ENCODE data around the gene C16orf86.
A peak's percentile ranks its signal among the peaks of the same experiment; 100 is the strongest.

Gene C16orf86

DNA sequence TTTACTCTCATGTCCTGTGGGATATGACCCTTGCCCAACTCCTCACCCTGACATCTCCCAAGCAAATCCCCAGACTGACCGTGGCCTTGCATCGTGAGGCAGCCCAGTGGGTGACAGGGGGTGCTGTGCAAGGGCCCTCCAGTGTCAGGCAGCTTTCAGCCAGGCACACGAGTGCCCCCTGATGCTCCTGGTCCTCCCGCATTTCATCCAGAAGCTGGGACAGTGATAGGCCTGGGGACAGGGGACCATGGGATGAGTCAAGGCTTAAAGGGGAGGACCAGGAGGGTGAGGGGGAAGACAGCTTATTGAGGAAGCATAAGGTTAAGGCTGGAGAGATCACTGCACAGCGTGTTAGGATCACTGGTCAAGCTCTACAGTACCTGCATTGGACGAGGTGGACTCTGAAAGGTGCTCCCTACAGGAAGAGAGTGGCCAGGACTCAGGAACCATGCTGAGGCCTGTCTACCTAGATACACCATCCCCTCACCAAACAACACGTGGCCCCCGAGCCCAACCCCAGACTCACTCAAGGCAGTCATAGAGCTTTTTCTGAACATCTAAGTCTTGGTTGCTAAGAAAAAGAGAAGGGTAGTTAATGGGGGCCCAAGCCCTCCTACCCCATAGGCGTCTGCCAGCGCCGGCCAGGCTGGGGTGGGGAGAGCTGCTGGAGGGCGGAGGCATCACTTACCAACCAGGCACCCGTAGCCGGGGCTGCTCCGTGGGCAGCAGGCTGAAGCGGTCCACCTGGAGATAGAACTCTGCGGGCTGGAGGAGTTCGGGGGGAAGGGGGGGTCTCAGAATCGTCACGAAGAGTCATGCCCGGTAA is 7.6 kb upstream of the C16orf86 start:
- Histone ChIP-seq H3K4me1 (ENCODE audit: control insufficient read depth in 2 of 2, insufficient read depth in 1 of 2, low read depth in 1 of 2, low read length in 2 of 2) (peaks cover 7 to 10% of the 10 kb centered on the region in 2 donors), H2BK120ac (ENCODE audit: low read depth, low read length) (no peak overlapping the region), H2BK15ac (ENCODE audit: low read length) (no peak overlapping the region), H3K23ac (ENCODE audit: low read depth, low read length, poor library complexity) (peak overlapping the region; percentile 92), H3K18ac (ENCODE audit: low read length) (peak overlapping the region; percentile 27), H2BK5ac (ENCODE audit: low read length) (peak overlapping the region; percentile 91), H3K9ac (ENCODE audit: low read depth, low read length, poor library complexity) (peak overlapping the region; percentile 99), H3K27me3 (ENCODE audit: control insufficient read depth in 3 of 3, insufficient read depth in 3 of 3, low read depth in 1 of 3, low read length in 3 of 3) (peaks cover 0 to 11% (median 10%) of the 10 kb centered on the region in 3 experiments), H3K4me2 (ENCODE audit: insufficient read depth, low read length, poor library complexity, severe bottlenecking) (peak overlapping the region; percentile 85), H3K4me3 (ENCODE audit: low read length in 2 of 2) (peak overlapping the region; percentile 70 to 93), H3K27ac (replicated peaks; ENCODE audit: low read length) (no peak overlapping the region), H3K36me3 (replicated peaks in 1 of 2; ENCODE audit: control insufficient read depth in 2 of 2, insufficient read depth in 2 of 2, low read length in 2 of 2) (peaks cover 11 to 49% of the 10 kb centered on the region in 2 donors), H3K14ac (ENCODE audit: low read length) (no peak overlapping the region), H2AFZ (ENCODE audit: low read length) (peak overlapping the region; percentile 88), H4K91ac (ENCODE audit: low read depth, low read length, poor library complexity) (no peak overlapping the region), H3K9me3 (replicated peaks in 1 of 2; ENCODE audit: control insufficient read depth in 2 of 2, insufficient read depth in 1 of 2, low read depth in 1 of 2, low read length in 2 of 2) (peaks cover 0 to 2% of the 10 kb centered on the region in 2 donors), H2BK12ac (ENCODE audit: low read length) (no peak overlapping the region), H3K4ac (ENCODE audit: low read length) (no peak overlapping the region), H3K79me1 (ENCODE audit: low read depth, low read length) (peaks cover 12% of the 10 kb centered on the region), H4K8ac (ENCODE audit: low read depth, low read length) (no peak overlapping the region), H2AK5ac (ENCODE audit: low read depth, low read length) (peak overlapping the region; percentile 58)
- no peak for DNase-seq (ENCODE audit: low spot score)
- WGBS, 2 donors (ENCODE audit: extremely low coverage in 2 of 2, insufficient read length in 2 of 2, insufficient replicate concordance in 1 of 2) = no CpG with 5 or more reads among the region's 21 CpGs

DNA sequence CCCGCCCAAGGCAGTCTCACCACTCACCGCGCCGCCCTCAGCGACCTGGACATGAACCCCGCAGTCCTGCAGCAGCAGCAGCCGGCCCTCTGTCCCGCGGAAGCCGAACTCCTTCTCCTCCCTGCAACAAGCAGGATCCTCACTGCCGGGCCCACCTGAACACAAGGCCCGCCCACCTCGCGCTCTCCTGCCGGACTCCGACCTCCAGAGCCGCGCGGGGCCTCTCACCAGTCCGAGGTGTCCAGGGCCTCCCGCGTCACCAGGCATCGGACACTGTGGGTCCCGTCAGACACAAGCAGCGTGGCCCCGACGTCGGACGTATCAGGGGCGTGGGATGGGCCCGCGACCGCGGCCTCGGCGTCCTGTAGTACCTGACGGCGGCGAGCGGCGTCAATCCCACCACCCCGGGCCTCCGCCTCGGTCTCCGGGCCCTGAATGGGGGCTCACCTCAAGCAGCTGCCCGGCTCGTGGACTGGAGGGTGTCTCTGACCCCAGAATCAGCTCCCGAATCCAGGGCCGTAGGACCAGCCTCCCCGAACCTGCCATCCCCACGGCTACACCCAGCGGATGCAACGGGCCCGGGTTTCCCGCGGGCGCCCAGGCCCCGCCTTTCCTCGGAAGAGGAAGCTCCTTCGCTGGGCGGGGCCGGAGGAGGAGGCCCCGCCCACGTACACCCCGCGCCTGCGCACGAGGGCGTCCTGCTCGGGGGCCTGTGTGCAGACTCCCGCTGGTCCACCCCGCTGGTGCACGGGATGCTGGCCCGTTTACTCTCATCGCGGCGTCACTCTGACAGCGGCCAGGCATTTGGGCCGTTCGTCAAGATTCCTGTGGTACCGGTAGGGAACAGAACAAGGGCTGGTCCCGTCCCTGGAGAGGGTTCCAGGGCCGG is 6.7 kb upstream of the C16orf86 start, which contains the start of gene ACD:
Gene ACD (minus strand): TSS at position 586 of the 889 bp plus-strand sequence. CDS start 40 bp downstream, at position 546.
- Histone ChIP-seq H3K23ac (ENCODE audit: low read depth, low read length, poor library complexity) (peak within 1 kb of the TSS; percentile 92), H3K9me3 (replicated peaks in 1 of 2; ENCODE audit: control insufficient read depth in 2 of 2, insufficient read depth in 1 of 2, low read depth in 1 of 2, low read length in 2 of 2) (no peaks in the 10 kb centered on the region), H4K8ac (ENCODE audit: low read depth, low read length) (no peak within 1 kb of the TSS), H3K4me1 (ENCODE audit: control insufficient read depth in 2 of 2, insufficient read depth in 1 of 2, low read depth in 1 of 2, low read length in 2 of 2) (peaks cover 7 to 10% of the 10 kb centered on the region in 2 donors), H2AK5ac (ENCODE audit: low read depth, low read length) (peak within 1 kb of the TSS; percentile 81), H3K27ac (replicated peaks; ENCODE audit: low read length) (peak within 1 kb of the TSS; percentile 51), H3K14ac (ENCODE audit: low read length) (peak within 1 kb of the TSS; percentile 17), H2BK5ac (ENCODE audit: low read length) (peak within 1 kb of the TSS; percentile 91), H3K27me3 (ENCODE audit: control insufficient read depth in 3 of 3, insufficient read depth in 3 of 3, low read depth in 1 of 3, low read length in 3 of 3) (peaks cover 0 to 3% (median 1%) of the 10 kb centered on the region in 3 experiments), H3K9ac (ENCODE audit: low read depth, low read length, poor library complexity) (peak within 1 kb of the TSS; percentile 99), H2BK12ac (ENCODE audit: low read length) (peak within 1 kb of the TSS; percentile 34), H3K36me3 (replicated peaks in 1 of 2; ENCODE audit: control insufficient read depth in 2 of 2, insufficient read depth in 2 of 2, low read length in 2 of 2) (peaks cover 11 to 58% of the 10 kb centered on the region in 2 donors), H4K91ac (ENCODE audit: low read depth, low read length, poor library complexity) (no peak within 1 kb of the TSS), H3K4me2 (ENCODE audit: insufficient read depth, low read length, poor library complexity, severe bottlenecking) (peak within 1 kb of the TSS; percentile 93), H3K79me1 (ENCODE audit: low read depth, low read length) (peaks cover 10% of the 10 kb centered on the region), H2BK120ac (ENCODE audit: low read depth, low read length) (peak within 1 kb of the TSS; percentile 84), H3K18ac (ENCODE audit: low read length) (peak within 1 kb of the TSS; percentile 97), H3K4me3 (ENCODE audit: low read length in 2 of 2) (peak within 1 kb of the TSS; percentile 70 to 93), H2BK15ac (ENCODE audit: low read length) (peak within 1 kb of the TSS; percentile 64), H3K4ac (ENCODE audit: low read length) (peak within 1 kb of the TSS; percentile 30), H2AFZ (ENCODE audit: low read length) (peak within 1 kb of the TSS; percentile 88)
- no CpG with 5 or more reads among the region's 83 CpGs for WGBS, 2 donors (ENCODE audit: extremely low coverage in 2 of 2, insufficient read length in 2 of 2, insufficient replicate concordance in 1 of 2)
- peak; percentile 96 for DNase-seq (ENCODE audit: low spot score)

DNA sequence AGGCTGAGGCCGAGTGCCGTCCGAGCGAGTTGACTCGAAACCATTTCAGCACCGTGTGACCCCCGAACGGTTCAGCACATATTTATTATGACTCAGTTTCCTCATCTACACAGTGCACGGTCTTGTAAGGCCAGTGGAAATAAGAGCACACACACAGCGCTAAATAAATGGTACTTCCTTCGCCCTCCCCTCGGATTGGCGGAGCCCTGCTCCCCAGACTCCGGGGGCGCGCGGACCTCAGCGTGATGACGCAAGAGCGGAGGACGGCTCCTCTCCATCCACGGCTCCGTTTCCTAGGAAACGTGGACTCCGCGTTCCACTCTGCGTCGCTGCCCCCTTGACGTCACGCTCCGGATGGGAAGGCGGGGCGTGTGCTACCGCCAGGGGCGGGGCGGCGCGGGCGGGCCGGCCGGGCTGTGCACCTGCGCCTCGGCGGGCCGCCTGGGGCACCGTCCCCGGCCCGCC is 6.0 kb upstream of the C16orf86 start, which contains the start of gene PARD6A:
Gene PARD6A (plus strand): TSS at position 397 of the 465 bp plus-strand sequence. CDS start 79 bp downstream, outside the sequence.
- H3K4me1 ChIP-seq (ENCODE audit: control insufficient read depth in 2 of 2, insufficient read depth in 1 of 2, low read depth in 1 of 2, low read length in 2 of 2) = peaks cover 7 to 12% of the 10 kb centered on the region in 2 donors
- H3K14ac ChIP-seq (ENCODE audit: low read length) = peak within 1 kb of the TSS; percentile 17
- peak within 1 kb of the TSS; percentile 84 for H2BK120ac ChIP-seq (ENCODE audit: low read depth, low read length)
- peak within 1 kb of the TSS; percentile 93 for H3K4me2 ChIP-seq (ENCODE audit: insufficient read depth, low read length, poor library complexity, severe bottlenecking)
- H3K9ac ChIP-seq (ENCODE audit: low read depth, low read length, poor library complexity) = peak within 1 kb of the TSS; percentile 99
- no CpG with 5 or more reads among the region's 48 CpGs for WGBS, 2 donors (ENCODE audit: extremely low coverage in 2 of 2, insufficient read length in 2 of 2, insufficient replicate concordance in 1 of 2)
- peak within 1 kb of the TSS; percentile 70 to 93 for H3K4me3 ChIP-seq (ENCODE audit: low read length in 2 of 2)
- peak within 1 kb of the TSS; percentile 97 for H3K18ac ChIP-seq (ENCODE audit: low read length)
- peak within 1 kb of the TSS; percentile 22 for H4K91ac ChIP-seq (ENCODE audit: low read depth, low read length, poor library complexity)
- DNase-seq (ENCODE audit: low spot score) = peak; percentile 96
- peak within 1 kb of the TSS; percentile 51 for H3K27ac ChIP-seq (replicated peaks; ENCODE audit: low read length)
- H3K4ac ChIP-seq (ENCODE audit: low read length) = peak within 1 kb of the TSS; percentile 30
- H3K23ac ChIP-seq (ENCODE audit: low read depth, low read length, poor library complexity) = peak within 1 kb of the TSS; percentile 92
- H3K9me3 ChIP-seq (replicated peaks in 1 of 2; ENCODE audit: control insufficient read depth in 2 of 2, insufficient read depth in 1 of 2, low read depth in 1 of 2, low read length in 2 of 2) = no peaks in the 10 kb centered on the region
- H2BK15ac ChIP-seq (ENCODE audit: low read length) = peak within 1 kb of the TSS; percentile 64
- peaks cover 11 to 61% of the 10 kb centered on the region in 2 donors for H3K36me3 ChIP-seq (replicated peaks in 1 of 2; ENCODE audit: control insufficient read depth in 2 of 2, insufficient read depth in 2 of 2, low read length in 2 of 2)
- peak within 1 kb of the TSS; percentile 88 for H2AFZ ChIP-seq (ENCODE audit: low read length)
- peak within 1 kb of the TSS; percentile 81 for H2AK5ac ChIP-seq (ENCODE audit: low read depth, low read length)
- H3K27me3 ChIP-seq (ENCODE audit: control insufficient read depth in 3 of 3, insufficient read depth in 3 of 3, low read depth in 1 of 3, low read length in 3 of 3) = peaks cover 0 to 2% (median 0%) of the 10 kb centered on the region in 3 experiments
- no peak within 1 kb of the TSS for H4K8ac ChIP-seq (ENCODE audit: low read depth, low read length)
- H2BK12ac ChIP-seq (ENCODE audit: low read length) = peak within 1 kb of the TSS; percentile 34
- H3K79me1 ChIP-seq (ENCODE audit: low read depth, low read length) = peaks cover 10% of the 10 kb centered on the region
- H2BK5ac ChIP-seq (ENCODE audit: low read length) = peak within 1 kb of the TSS; percentile 91
